Activated naive CD4-positive, alpha-beta T cell treated with anti-CD3 and anti-CD28 coated beads, Interleukin-2, amount 50 U/mL, for 24 hours (primary cell): ENCODE results near the gene PHPT1.

Source experiments
- H3K27ac Mint-ChIP-seq: one replicate; pipeline ENCODE4 v1.8.0; 2021; ENCODE audit warnings: mild to moderate bottlenecking, mixed read lengths
- H3K27me3 Mint-ChIP-seq: one replicate; pipeline ENCODE4 v1.8.0; 2021; ENCODE audit warnings: mixed read lengths
- H3K36me3 Mint-ChIP-seq: one replicate; pipeline ENCODE4 v1.8.0; 2021; ENCODE audit warnings: mixed read lengths
- H3K4me1 Mint-ChIP-seq: one replicate; pipeline ENCODE4 v1.8.0; 2021; ENCODE audit warnings: mixed read lengths
- H3K4me3 Mint-ChIP-seq: one replicate; pipeline ENCODE4 v1.8.0; 2021; ENCODE audit warnings: mild to moderate bottlenecking, mixed read lengths
- H3K9me3 Mint-ChIP-seq: one replicate; pipeline ENCODE4 v1.8.0; 2021; ENCODE audit warnings: mixed read lengths

The PHPT1 gene

DNA sequence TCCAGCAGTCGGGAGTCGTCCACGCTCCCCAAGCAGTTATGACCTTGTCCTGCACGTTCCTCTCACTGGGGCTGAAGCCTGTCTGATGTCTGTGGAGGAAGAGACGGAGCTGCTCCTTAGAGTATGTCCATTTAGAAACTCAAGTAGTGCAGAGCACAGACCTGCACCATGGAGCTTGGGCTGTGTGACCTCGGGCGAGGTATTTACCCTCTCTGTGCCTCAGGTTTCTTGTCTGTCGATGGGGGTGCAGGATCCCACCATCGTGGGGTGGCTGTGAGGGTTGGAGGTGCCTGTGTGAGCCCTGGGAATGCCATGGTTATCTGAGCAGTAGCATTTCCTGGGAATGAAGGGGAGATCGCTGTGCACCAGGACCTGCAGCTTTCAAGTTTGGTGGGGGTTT, 51.3 kb downstream of the PHPT1 start:
- Mint-ChIP-seq H3K27me3 (no peaks in the 10 kb centered on the region), H3K4me1 (peaks cover 46% of the 10 kb centered on the region), H3K36me3 (peaks cover 12% of the 10 kb centered on the region), H3K9me3 (no peaks in the 10 kb centered on the region), H3K4me3 (no peak overlapping the region), H3K27ac (no peak overlapping the region)
